Mesothelial cell of epicardium (in vitro differentiated cells): ENCODE data around the gene HM13. TPM values are rescaled to one million over a fixed set of nuclear protein-coding genes. Genes with fewer than 3 reads are reported as not detected.
"Not testable (repeated sequence)": the region's sequence is repeated elsewhere in the genome, so short reads cannot be mapped to it uniquely, and the experiment has no call there.

Experiments used
- DNase-seq, 2 experiments: peaks; one replicate each; pipeline ENCODE4 v3.0.0; 2021; ENCODE audit warnings: low spot score in 2 of 2; ENCODE audit not compliant: unreplicated experiment in 2 of 2
- H3K27ac Mint-ChIP-seq: 2 replicates; pipeline ENCODE4 v1.8.0; 2021; ENCODE audit warnings: mixed read lengths
- H3K27me3 Mint-ChIP-seq: 2 replicates; pipeline ENCODE4 v1.8.0; 2021; ENCODE audit warnings: low read depth, mixed read lengths
- H3K36me3 Mint-ChIP-seq: 2 replicates; pipeline ENCODE4 v1.8.0; 2021; ENCODE audit warnings: mixed read lengths
- H3K4me1 Mint-ChIP-seq: 2 replicates; pipeline ENCODE4 v1.8.0; 2021; ENCODE audit warnings: mixed read lengths
- H3K4me3 Mint-ChIP-seq: 2 replicates; pipeline ENCODE4 v1.8.0; 2021; ENCODE audit warnings: mild to moderate bottlenecking, moderate library complexity, mixed read lengths
- H3K9me3 Mint-ChIP-seq: 2 replicates; pipeline ENCODE4 v1.8.0; 2021; ENCODE audit warnings: mixed read lengths
- CTCF ChIP-seq: fragments of 200-600 bp; sonication (generic); IDR thresholded peaks from one replicate; pipeline ENCODE4 v1.5.0; 2021; ENCODE audit warnings: antibody characterized with exemption; ENCODE audit not compliant: unreplicated experiment
- total RNA-seq: library from RNA; stranded (reverse); gene quantifications from 3 replicates; pipeline ENCODE4 v1.2.1, GENCODE V29; 2021

The HM13 gene
- total RNA-seq, 1 donor from 2014 or later: 140 TPM

- Mint-ChIP-seq H3K36me3 (peaks cover 19% of the 10 kb centered on the region), H3K4me3 (no peak overlapping the region), H3K27ac (peak overlapping the region; percentile 21), H3K4me1 (peaks cover 25% of the 10 kb centered on the region), H3K27me3 (no peaks in the 10 kb centered on the region), H3K9me3 (no peaks in the 10 kb centered on the region)
- TF ChIP-seq CTCF: no peak
- no peak for DNase-seq
These were observed 28.1 kb downstream of the HM13 start for GRCh38 chr20:31542201-31542842.

- Mint-ChIP-seq H3K4me1 (peaks cover 30% of the 10 kb centered on the region), H3K27me3 (no peaks in the 10 kb centered on the region), H3K36me3 (peaks cover 20% of the 10 kb centered on the region), H3K27ac (peak overlapping the region; percentile 21), H3K9me3 (no peaks in the 10 kb centered on the region), H3K4me3 (no peak overlapping the region)
- DNase-seq: no peak
- no peak for TF ChIP-seq CTCF
These were observed 28.7 kb downstream of the HM13 start for GRCh38 chr20:31542963-31543362.

GRCh38 chr20:31543966-31544598 is 29.8 kb downstream of the HM13 start:
- DNase-seq: no peak
- TF ChIP-seq CTCF: no peak
- no peak overlapping the region for H3K4me3 Mint-ChIP-seq
- H3K9me3 Mint-ChIP-seq: no peaks in the 10 kb centered on the region
- H3K36me3 Mint-ChIP-seq: peaks cover 10% of the 10 kb centered on the region
- peak overlapping the region; percentile 85 for H3K27ac Mint-ChIP-seq
- H3K4me1 Mint-ChIP-seq: peaks cover 40% of the 10 kb centered on the region
- no peaks in the 10 kb centered on the region for H3K27me3 Mint-ChIP-seq

- H3K4me3 Mint-ChIP-seq: no peak overlapping the region
- no peaks in the 10 kb centered on the region for H3K27me3 Mint-ChIP-seq
- no peak for TF ChIP-seq CTCF
These were observed 30.4 kb downstream of the HM13 start for GRCh38 chr20:31544600-31544999.

GRCh38 chr20:31545621-31546040 is 31.4 kb downstream of the HM13 start:
- Mint-ChIP-seq H3K36me3 (peaks cover 11% of the 10 kb centered on the region), H3K4me3 (peak overlapping the region; percentile 13), H3K4me1 (peaks cover 43% of the 10 kb centered on the region)
- not testable (repeated sequence) for H3K9me3 Mint-ChIP-seq, H3K27me3 Mint-ChIP-seq, DNase-seq, H3K27ac Mint-ChIP-seq

More at GRCh38 chr20:31544600-31544999, 30.4 kb downstream of the HM13 start:
- H3K27ac Mint-ChIP-seq: peak overlapping the region; percentile 85
- H3K9me3 Mint-ChIP-seq: no peaks in the 10 kb centered on the region
- no peak for DNase-seq
- H3K4me1 Mint-ChIP-seq: peaks cover 42% of the 10 kb centered on the region
- peaks cover 7% of the 10 kb centered on the region for H3K36me3 Mint-ChIP-seq

GRCh38 chr20:31547017-31547675 is 32.9 kb downstream of the HM13 start:
- Mint-ChIP-seq H3K4me1 (peaks cover 42% of the 10 kb centered on the region), H3K4me3 (peak overlapping the region; percentile 84), H3K36me3 (peaks cover 16% of the 10 kb centered on the region), H3K27me3 (no peaks in the 10 kb centered on the region), H3K9me3 (no peaks in the 10 kb centered on the region), H3K27ac (peak overlapping the region; percentile 98)
- DNase-seq: peak; percentile 55 to 80
- TF ChIP-seq CTCF: no peak
